ENCODE results near the gene NEUROD4.

The NEUROD4 gene

DNA sequence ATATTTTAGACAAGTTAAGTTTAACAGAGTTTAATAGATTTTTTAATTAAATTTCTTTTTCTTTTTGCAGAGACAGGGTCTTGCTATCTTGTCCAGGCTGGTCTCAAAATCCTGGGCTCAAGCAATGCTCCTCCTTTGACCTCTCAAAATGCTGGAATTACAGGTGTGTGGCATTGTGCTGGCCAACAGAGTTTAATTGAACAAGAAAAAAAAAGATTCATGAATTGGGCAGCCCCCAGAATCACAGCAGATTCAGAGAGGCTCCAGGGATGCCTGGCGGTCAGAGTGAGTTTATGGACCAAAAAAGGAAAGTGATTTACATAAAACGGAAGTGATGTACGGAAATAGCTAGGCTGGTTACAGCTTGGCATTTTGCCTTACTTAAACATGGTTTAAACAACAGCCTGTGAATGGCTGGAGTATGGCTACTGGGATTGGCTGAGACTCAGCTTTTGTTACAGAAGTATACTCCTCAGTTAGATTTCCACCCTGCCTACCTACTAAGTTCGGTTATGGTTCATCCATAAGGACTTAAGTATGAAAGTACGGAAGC lies 20.7 kb upstream of the NEUROD4 start:
- DNase-seq: peak in 1 of 2 donors; percentile 18

DNA sequence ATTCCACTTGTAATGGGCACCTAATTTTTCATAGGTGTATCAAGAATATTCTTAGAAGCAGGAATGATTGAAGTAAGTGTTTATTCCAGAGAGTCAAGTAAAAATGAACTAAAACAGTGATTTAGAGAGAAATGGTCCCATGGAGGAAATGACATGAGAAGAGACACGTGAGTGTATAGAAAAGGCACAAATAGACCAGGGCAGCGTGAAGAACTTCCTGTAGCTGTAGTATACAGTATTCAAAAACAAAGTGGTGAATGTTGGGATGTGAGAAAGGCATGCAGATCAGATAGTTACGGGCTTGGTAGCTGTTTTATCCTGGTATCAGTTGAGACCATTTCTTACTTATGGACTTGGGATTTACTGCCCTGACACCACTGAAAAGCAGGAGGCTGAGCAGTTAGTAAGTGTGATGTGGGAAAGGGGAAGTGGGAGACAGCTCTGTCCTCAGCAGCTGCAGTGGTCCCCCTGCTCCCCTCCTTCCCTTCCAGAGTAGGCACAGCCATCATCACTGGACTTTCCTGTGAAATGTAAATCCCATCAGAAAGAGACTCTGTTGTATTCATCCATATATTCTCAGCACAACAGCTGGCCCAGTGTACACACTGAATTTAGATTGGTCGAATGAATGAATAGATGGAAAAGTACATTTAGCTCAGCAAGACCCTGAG lies 18.4 kb upstream of the NEUROD4 start:
- no peak for DNase-seq

DNA sequence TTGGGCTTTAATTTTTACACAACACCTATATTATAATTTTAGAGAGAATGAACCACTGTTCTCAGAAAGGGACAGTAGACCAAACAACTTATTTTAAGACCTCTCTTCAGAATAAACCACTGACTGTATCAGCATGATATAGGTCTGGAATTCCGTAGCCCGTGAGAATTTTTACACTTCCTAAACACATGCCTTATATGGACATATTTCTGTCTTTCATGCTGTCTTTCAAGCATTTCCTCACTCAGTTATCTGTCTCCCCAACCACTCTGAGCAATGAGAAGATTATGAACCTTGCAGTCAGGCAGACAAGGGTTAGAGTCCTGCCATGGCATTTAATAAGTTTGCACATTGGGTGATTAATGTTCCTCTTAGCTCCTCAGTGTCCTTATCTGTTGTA lies 17.4 kb upstream of the NEUROD4 start:
- DNase-seq: no peak

- no peak for DNase-seq
Observed at GRCh38 chr12:55008944-55009585, 10.7 kb upstream of the NEUROD4 start.

DNA sequence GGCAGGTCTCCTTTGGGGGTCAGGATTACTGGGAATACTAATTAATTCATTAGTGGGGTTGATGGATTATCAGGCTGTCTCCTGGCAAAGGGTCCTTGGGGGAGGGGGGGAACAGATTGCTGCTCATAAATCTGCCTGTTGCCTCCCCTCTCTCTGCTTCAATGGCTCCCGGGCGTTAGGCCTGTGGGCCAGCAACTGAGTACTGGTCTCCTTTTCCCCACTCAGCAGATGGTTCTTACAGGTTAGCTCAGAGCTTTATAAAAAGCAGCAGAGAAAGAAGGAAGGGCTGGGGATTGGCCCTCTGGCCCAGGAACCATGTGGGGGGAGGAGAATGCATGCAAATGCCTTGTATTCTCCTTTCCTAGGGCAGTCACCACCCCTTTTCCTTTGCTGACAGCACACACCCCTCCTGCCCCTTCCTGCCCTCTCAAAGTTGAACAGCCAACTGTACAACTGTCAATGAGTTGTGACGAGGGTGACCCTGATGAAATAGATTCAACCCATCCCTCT lies 2.3 kb upstream of the NEUROD4 start:
- DNase-seq: no peak

DNA sequence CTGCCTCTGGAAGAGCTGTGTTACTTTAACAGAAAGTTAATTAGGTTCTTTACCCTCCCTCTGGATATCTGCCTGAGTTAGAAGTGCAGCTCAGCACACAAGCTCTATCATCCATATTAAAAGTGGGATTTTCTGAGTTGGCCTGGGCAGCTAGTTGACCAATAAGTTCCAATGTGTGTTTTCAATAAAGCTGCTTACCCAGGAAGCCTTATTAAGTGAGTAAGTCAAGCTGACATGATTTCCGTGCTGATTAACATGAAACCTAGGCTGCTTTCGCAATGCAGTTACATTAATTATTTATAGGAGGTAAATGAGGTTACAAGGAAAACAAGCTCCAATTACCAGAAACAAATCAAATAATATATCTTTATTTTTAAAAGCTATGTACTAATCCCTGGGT lies 4.8 kb downstream of the NEUROD4 start:
- no peak for DNase-seq

DNA sequence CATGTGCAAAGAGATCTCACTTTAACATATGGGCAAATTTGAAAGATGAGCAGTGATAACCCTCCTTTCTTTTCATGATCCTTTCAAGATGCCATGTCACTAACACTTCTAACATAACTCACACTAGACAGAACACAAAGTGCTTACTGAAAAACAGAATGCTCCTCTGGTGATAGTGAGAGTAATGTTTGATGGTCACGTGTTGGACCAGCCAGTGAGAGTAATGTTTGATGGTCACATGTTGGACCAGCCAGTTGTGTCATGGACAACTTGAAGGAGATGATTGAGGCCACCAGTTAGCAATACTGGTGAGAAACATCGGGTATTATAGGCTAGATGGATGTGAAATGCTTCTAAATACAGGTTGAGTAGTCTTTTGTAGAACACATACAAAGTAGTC lies 5.7 kb downstream of the NEUROD4 start:
- no peak for DNase-seq

- DNase-seq: no peak
Observed at GRCh38 chr12:55034218-55034617, 14.4 kb downstream of the NEUROD4 start.

DNA sequence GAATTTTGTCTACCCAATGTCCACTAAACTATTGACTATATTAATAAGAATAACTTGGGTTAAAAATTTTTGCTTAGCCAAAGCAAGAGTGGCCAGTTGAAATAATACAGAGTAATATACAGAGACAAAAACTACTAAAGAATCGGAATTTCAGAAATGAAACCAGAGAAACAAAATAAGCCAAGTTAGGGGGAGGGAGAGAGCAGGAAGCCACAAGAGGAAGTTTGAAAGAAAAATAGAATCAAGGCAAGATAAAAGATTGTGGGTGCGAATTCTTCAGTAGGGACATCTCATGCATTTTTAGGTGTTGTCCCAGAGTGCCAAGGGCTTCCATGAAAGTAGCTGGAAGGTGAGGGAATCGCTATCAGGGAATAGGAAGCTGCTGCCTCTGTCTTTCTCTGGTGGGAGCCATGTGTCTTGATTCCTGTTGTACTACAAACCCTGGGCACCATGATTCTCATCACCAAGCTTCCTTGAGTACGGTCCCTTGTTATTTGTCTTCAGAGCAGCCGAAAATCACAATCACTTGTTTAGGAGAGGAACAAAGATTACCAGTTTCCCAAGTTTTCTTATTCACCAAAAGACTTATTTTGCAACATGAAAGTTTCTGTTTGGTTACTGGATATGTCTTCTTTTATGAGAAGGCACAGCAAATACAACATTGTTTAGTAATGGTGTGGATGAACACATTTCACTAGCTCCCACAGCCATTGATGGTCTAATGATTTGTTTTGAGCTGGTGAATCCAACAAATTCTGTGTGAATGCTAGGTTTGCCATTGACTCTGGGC lies 16.7 kb downstream of the NEUROD4 start:
- peak in 1 of 2 donors; percentile 21 for DNase-seq

DNA sequence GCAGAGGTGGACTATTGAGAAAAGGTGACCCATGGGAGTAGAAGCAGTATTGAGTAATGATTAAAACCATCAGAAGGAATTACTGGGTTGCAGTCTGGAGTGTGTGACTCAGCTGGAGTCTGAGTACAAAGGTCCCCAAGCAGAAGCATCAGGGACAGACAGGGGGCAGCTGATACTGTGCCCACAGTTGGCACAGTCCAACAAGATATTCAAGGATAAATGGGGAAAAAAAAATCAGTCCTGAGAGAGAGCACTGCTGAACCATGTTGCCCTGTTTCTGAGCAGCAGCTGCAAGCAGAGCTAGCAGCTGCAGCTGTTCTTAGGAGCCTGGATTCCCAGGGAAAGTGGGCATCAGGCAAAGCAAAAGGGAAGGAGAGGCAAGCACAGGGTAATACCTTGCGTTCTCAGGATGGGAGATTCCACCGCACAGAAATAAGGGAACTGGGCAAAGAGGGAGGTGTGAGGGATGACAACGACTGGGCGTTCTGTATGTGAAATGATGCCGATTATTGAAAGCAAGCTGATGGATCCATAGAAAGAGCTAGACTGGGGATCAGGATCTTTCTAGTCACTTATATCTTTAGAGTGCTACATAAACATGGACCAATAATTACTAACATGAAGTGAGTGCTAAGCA lies 17.7 kb downstream of the NEUROD4 start:
- DNase-seq: peak; percentile 42 to 55

DNA sequence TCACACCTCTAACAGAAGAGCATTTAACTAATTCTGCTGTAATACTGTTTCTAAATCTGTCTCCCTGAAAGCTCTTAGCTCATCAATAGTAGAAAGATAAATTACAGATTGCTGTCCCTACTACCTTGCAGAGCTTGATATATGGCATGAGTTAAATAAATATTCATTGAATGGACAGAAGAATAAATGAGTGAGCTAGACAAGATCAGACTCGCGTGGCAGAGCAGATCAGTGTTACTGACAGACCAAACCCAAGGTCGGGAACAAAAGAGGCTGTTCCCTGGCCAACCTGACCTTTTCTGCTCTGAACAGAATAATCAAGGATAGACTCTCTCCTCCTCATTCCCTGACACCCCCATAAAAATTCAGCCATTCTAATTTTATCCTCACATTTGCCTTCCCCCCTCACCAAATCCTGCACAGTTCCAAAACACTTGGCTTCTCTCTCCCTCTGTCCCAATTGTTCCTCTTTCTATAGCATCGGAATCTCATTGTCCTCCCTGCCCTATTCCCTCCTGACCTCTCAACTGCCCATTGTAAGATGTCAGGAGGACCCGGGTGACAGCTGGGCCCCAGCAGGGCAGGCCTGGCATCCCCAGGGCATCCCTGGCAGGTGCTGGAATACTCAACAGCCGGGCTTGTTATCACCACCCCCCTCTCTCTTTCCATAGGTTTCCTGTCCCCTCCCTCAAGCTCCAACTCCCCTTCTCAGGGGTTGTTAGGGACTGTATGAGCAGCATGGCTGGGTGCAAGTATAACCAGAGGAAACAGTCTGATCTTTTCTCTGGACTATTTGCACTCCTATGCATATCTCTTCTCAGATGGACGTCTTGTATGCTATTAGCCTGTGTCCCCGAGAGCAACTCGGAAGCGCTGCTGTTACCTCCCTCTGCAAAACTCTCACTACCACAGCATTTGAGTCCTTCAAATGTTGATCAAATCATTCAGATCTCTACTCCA lies 19.9 kb downstream of the NEUROD4 start:
- no peak for DNase-seq

- peak; percentile 32 to 38 for DNase-seq
Observed at GRCh38 chr12:55041345-55042055, 21.7 kb downstream of the NEUROD4 start.

- DNase-seq: peak; percentile 93
Observed at GRCh38 chr12:55043542-55043941, 23.8 kb downstream of the NEUROD4 start.

DNA sequence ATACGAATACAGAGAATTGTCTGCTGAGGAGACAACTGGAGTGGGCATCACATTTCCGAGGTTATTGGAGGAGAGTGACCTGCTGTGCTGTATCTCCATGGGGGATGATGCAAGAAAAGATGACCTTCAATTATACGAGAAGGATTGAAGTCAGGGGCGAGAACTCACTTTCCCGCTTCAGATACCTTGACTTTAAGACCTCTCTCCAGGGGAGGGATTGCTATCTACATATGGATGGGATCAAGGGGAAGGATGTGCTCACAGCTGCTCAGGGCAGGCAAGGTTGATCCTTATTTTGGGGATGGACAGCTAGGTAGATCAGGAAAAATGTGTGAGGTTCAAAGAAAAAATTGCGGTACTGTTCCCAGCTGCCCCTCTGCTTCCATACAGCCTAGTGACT lies 24.4 kb downstream of the NEUROD4 start:
- DNase-seq: no peak

- no peak for DNase-seq
Observed at GRCh38 chr12:55049676-55050075, 29.9 kb downstream of the NEUROD4 start.

DNA sequence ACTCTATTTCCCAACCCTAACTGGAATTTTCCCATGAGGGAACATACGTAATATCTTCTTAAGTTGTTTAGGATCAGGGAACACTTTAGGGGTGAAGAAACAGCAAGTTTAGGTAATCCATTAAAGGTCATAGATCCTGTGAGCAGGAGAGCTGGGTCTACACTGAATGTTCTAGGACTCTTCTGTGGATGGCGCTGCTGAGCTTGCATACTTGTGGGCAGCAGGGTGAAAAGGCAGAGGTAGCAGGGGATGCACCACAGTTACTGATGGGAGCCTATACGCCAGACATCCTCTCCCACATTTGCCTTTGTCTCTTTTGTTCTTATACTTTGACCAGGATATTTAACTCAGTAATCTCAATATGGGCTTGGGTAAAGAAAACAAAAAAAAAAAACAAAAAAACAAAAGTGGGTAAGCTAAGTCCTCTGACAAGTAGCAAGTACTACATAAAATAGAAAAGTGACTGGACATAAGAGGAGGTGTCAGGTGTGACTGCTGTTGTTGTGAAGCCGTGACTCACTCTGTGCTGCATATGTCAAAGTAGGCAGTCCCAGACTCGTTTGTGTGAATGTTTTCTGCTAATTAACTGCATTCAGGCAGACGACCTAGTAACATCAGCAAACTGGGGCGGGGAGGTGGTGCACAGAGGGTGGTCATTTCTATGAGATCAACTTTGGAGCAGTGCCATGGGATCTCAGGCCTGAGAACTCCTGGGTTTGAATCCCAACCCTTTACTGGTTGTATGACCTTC lies 31.6 kb downstream of the NEUROD4 start:
- no peak for DNase-seq

DNA sequence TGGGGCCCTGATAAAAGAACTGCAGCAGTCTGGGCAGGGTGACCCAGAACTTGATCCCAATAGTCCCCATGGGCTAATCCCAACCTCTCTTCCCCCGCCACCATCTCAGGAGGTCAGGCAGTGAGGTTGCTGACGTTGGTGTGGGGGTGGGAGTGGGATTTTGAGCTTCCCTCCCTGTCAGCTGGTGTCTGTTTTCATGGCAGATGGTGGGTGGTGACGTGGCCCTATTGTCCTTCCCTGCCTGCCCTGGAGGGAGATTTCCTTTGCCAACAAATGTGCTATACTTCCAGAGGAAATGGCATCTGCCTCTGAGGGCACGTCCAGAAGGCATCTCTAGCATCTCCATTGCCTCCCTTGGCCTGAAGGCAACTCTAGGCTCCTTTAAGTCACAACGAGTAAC lies 37.7 kb downstream of the NEUROD4 start:
- DNase-seq: peak in 1 of 2 donors; percentile 56

GRCh38 chr12:55058082-55058481 lies 38.3 kb downstream of the NEUROD4 start:
- no peak for DNase-seq

DNA sequence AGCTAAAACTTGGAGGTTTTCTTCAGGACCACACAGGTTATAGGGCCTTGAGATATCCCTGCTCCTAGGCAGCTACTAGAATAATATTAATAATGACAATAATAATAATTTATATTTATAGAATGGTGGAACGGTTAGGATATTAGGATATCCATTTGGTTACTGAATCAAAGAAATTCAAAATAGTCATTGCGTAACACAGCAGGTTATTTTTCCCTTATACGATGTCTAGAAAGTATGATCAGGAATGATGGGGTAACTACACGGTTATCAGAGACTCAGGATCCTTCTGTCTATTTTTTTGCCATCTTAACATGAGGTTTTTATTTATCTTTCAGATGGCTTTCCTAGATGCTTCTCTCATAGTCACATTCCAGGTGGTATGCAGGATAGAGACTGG lies 39.0 kb downstream of the NEUROD4 start:
- no peak for DNase-seq

- DNase-seq: peak in 1 of 2 donors; percentile 19
Observed at GRCh38 chr12:55060470-55060869, 40.7 kb downstream of the NEUROD4 start.

Measured in inflammatory macrophage (primary cell).